ENCODE measurements around the gene TAS2R40. TPM values are rescaled to one million over a fixed set of nuclear protein-coding genes. Genes with fewer than 3 reads are reported as not detected.

TAS2R40 gene
- total RNA-seq, 1 experiment from 2014 or later, result not detected

DNA sequence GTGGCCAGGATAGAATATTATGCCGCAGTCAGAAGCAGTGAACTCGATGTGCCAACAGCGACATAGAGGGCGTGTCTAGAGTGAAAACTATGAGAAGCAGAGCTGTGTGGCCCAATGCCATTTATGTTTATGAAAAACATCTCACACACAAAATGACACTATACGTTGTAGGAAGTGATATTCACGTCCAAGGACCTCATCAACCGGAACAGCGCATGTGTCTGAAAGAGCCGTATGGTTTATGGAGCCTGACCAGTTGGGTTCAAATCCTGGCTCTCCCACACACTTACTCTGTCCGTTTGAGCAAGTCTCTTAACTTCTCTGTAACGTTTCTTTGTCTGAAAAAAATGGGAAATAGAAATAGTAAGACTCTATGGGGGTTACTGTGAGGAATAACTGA is 20.5 kb downstream of the TAS2R40 start:
- DNase-seq (ENCODE audit: low read depth, low spot score) (no peak), ATAC-seq (no peak)
- Histone ChIP-seq H2AFZ (ENCODE audit: low read depth, low read length, poor library complexity, severe bottlenecking) (no peak overlapping the region), H3K36me3 (ENCODE audit: control insufficient read depth in 1 of 2, insufficient read depth in 2 of 2, low read length in 2 of 2) (no peaks in the 10 kb centered on the region), H3K4me1 (ENCODE audit: control insufficient read depth in 1 of 2, insufficient read depth in 2 of 2, low read length in 2 of 2) (peaks cover 3 to 9% of the 10 kb centered on the region in 2 experiments; a peak in 3 of 4 replicates), H3K9me3 (ENCODE audit: control insufficient read depth in 1 of 2, insufficient read depth in 1 of 2, low read depth in 1 of 2, low read length in 2 of 2) (no peaks in the 10 kb centered on the region), H3K9ac (ENCODE audit: low read length) (no peak overlapping the region), H3K27ac (ENCODE audit: low read depth, low read length) (no peak overlapping the region), H3K27me3 (ENCODE audit: insufficient read depth, low read length) (no peaks in the 10 kb centered on the region), H3K4me2 (ENCODE audit: low read length) (no peak overlapping the region), H4K20me1 (ENCODE audit: insufficient read depth) (no peaks in the 10 kb centered on the region), H3K4me3 (replicated peaks in 1 of 2; ENCODE audit: low read depth in 1 of 2, low read length in 2 of 2) (no peak overlapping the region), H3K9me2 (ENCODE audit: insufficient read depth) (no peaks in the 10 kb centered on the region), H3K79me2 (ENCODE audit: insufficient read depth, low read length) (no peaks in the 10 kb centered on the region)
- no peak for TF ChIP-seq ZFX (IDR thresholded peaks at IDR 0.05)
- TF ChIP-seq, protein P1, sequence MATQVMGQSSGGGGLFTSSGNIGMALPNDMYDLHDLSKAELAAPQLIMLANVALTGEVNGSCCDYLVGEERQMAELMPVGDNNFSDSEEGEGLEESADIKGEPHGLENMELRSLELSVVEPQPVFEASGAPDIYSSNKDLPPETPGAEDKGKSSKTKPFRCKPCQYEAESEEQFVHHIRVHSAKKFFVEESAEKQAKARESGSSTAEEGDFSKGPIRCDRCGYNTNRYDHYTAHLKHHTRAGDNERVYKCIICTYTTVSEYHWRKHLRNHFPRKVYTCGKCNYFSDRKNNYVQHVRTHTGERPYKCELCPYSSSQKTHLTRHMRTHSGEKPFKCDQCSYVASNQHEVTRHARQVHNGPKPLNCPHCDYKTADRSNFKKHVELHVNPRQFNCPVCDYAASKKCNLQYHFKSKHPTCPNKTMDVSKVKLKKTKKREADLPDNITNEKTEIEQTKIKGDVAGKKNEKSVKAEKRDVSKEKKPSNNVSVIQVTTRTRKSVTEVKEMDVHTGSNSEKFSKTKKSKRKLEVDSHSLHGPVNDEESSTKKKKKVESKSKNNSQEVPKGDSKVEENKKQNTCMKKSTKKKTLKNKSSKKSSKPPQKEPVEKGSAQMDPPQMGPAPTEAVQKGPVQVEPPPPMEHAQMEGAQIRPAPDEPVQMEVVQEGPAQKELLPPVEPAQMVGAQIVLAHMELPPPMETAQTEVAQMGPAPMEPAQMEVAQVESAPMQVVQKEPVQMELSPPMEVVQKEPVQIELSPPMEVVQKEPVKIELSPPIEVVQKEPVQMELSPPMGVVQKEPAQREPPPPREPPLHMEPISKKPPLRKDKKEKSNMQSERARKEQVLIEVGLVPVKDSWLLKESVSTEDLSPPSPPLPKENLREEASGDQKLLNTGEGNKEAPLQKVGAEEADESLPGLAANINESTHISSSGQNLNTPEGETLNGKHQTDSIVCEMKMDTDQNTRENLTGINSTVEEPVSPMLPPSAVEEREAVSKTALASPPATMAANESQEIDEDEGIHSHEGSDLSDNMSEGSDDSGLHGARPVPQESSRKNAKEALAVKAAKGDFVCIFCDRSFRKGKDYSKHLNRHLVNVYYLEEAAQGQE (IDR thresholded peaks at IDR 0.05; ENCODE audit: low read depth), result no peak
- no peak for TF ChIP-seq ZBTB33 (IDR thresholded peaks at IDR 0.05; ENCODE audit: extremely low read depth, insufficient replicate concordance, low read length)
- intact Hi-C loops (cut with micrococcal nuclease), result no loop called here
- POLR2A ChIA-PET, result no interaction called here
- CTCF ChIA-PET, result no interaction called here
- no TSS peak for BruUV-seq (replicated peaks)
- RAD21 ChIA-PET (ENCODE audit: low non-redundant PET in 1 of 2, low total read pairs in 2 of 2, uncharacterized antibody in 2 of 2, unreplicated experiment in 2 of 2), result no interaction called here

Measured in HCT116 (cell line).